NCI-H128 (cell line): ENCODE results near the gene C9orf152.
"Not testable (repeated sequence)": the region's sequence is repeated elsewhere in the genome, so short reads cannot be mapped to it uniquely, and the experiment has no call there.

Source experiments
- DNase-seq: peaks from one replicate; lab custom pipeline; 2025; ENCODE audit not compliant: unreplicated experiment; lab: John Stamatoyannopoulos, UW

C9orf152 gene, protein sequence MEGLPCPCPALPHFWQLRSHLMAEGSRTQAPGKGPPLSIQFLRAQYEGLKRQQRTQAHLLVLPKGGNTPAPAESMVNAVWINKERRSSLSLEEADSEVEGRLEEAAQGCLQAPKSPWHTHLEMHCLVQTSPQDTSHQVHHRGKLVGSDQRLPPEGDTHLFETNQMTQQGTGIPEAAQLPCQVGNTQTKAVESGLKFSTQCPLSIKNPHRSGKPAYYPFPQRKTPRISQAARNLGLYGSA

DNA sequence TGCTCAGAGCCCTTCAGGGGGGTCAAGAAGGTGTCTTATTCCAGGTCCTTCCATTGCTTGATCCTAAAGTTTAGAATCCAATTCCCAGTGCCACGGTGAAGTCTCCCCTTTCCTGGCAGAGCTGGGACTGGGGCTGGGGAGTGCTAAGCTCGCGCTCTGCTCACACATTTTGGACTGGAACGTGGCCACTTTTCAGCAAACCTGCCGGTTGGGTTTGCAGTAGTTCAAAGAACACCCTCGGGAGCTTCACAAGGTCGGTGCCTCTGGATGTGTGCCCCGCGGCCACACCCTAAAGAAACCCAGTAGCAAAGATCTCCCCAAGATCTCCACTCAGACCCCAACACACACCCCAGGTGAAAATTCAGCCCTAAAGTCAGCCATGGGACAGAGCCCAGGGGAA is at the start of gene C9orf152:
C9orf152 (minus strand) TSS at position 129 of the 400 bp plus-strand sequence. CDS start 580 bp downstream, outside the sequence.
- no peak for DNase-seq

DNA sequence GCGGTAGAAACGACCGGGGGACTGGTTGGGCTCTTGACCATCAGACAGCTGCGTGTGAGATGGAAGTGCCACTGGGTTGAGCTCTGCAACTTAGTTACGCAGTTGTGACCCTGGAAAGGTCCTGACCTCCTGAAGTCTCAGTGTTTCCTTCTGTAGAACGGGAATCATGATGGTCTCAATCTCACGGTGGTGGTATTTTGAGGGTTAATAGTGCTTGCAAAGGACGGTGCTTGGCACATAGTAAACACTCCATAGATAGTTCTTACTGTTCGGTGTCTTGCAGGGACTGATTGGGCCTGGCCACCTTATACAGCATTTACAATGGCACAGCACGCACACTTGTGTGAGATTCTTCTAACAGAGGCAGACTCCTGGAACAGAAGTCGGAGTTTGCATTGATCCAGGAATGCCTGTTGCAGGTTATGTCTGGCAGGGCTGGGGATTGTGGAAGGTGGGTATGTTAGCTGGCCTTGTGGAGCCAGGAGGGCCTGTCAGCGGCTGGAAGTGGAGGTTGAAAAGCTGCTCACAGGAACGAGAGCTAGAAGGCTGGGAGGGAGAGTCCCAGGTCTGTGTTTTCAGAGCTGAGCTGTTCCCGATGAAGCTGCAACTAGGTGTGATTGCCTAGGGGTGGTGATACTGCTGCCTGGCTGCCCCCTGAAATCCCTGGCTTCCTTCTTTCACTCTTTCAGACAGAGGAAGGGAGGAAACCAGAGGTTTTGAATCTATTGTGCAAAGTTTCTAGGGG is 49.3 kb upstream of the C9orf152 start:
- DNase-seq, result no peak

DNA sequence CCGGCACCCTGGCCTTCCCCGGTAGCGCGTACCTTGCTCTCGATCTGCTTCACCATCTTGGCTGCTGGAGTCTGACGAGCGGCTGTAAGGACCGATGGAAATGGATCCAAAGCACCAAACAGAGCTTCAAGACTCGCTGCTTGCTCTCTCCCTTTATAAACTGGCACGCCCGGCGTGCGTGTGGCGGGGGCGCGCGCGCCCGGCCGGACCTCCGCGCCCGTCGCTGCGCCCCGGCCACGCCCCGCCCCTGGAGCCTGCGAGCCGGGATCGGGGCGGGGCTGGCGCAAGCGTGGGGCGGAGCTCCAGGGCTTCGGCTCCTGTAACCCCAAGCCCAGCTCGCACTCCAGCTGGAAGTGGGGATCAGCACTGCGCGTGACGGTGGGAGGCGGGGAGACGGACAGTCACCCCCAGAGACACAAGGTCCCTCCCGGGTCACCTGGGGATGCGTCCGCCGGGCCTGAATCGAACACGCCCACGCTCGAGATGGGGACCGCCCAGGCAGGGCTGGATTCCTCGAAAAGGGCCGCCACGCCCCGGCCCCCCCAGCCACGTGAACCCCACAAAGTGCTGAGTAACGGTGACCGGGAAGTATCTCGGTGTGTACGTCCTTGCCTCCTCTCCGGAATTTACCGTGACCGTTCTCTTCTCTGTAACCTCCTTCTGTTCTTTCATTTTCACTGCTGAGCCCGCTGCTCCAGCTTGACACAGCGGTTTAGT is 48.6 kb upstream of the C9orf152 start, which contains the start of gene TXN:
TXN (minus strand) TSS at position 128 of the 717 bp plus-strand sequence; CDS start at position 56, 72 bp downstream.
- peak; percentile 78 for DNase-seq

DNA sequence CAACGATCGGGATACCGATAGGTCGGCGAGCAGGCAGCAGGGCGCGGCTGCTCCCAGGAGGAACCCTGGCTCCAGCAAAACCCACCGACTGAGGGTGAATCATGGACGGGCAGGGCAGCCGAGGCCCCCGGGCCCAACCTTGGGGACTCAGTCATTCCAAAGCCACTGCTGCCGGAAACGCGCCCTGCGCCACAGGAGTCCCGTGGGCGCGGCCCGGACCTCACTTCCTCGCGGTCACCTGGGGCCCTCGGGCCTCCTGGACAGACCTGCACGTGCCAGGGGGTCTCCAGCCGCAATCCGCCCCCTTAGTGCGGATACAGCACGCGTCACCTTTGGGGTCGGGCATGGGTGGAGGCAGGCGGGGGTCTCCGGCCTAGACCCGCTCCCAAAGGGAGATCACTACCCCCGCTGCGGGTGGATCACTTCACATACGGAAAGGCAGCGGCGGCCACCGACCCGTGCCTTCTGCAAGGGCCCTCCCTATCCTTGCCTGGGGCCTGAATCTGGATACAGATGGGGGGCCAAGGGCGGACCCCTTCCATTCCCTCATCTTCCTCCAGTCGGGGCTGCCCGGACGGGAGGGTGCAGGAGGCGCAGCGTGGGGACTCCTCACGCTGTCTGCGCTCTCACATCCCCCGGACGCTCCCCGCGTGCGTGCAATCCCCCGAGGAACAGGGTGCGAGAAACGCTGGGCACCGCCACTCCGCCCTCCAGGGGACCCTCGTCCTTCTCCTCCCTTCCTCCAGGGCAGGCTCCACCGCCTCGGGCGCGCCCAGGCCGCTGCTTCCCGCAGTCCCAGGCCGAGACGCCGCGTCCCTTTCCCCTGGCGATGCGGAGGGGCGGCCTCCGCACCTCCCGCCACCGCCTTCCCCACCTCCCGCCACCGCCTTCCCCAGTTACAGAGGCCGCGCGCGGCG is 47.8 kb upstream of the C9orf152 start:
- DNase-seq, result no peak

DNA sequence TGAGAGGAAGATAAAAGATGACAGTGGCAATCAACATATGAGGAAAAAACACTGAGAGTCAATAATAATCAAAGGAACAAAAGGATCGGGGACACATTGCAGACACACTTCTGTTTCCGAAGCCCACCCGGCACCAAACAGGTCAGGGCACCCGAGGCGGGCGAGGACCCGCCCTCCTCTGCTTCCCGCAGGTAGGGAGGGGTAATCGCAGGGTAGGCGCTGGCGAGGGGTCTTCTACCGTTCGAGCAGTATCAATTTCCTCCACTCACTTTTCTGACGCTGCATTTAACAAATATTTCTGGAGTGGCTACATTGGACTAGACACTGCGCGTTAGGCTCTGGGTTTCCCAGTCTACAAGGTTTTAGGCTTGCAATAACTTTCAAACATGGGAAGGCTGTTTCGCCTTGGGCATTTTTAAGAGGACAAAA is 47.1 kb upstream of the C9orf152 start:
- no peak for DNase-seq

DNA sequence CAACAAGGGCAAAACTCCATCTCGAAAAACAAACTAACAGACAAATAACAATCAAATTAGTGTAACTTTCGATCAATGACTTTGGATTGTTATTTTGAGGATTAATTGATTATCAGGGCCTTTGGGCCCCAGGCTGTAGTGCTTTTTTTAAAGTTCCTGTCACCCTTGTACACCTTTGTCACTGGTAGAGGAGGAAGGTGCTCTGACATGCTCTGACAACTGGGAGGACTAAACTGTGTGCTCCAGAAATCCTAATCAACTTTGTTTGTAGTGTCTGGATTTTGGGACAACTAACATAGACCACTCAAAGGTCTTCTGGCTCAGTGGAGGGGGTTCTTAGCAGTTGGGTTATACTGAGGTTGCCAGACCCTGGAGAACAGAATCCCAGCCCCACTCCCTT is 46.5 kb upstream of the C9orf152 start:
- no peak for DNase-seq

DNA sequence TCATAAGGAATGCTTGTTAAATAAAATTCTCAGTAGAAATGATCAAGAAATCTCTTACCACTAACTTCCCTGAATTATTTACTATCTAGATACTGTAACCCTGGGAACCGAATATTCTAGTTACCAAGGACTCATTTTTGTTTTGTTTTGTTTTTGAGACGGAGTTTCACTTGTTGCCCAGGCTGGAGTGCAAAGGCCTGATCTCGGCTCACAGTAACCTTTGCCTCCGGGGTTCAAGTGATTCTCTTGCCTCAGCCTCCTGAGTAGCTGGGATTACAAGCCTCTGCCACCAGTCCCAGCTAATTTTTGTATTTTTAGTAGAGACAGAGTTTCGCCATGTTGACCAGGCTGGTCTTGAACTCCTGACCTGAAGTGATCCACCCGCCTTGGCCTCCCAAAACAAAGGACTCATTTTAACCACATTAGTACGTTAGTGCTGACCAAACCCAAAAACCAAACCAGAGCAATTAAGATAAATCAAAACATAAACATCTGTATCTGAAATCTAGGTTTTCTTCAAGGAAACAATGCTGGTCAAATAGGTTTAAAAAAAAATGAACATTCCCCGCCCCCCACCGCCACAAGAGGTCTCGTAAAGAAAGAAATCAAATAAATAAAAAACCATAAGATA is 44.7 kb upstream of the C9orf152 start:
- DNase-seq, result no peak

DNA sequence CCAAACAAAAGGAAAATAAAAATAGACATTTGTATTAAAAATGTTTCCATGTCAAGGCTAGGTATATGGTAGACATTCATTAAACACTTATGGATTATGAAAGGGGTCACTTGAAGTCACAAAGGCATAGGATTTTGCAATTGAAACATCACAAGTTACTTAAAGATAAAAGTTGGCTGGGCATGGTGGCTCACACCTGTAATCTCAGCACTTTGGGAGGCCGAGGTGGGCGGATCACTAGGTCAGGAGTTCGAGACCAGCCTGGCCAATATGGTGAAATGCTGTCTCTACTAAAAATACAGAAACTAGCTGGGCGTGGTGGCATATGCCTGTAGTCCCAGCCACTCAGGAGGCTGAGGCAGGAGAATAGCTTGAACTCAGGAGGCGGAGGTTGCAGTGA is 43.8 kb upstream of the C9orf152 start:
- not testable (repeated sequence) for DNase-seq

DNA sequence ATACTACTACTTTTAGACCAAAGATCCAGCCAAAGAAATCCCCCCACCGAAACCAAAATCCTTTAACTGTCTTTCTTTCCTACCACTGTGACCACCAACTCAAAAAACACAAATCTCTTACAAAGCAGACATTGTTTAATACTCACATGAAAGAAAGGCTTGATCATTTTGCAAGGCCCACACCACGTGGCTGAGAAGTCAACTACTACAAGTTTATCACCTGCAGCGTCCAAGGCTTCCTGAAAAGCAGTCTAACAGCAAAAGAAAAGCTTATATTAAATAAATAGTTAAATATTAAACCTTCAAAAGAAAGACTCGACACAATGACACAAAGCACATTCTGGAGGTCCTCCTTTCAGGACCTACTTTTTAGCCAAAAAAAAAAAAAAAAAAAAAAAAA is 43.3 kb upstream of the C9orf152 start:
- no peak for DNase-seq

DNA sequence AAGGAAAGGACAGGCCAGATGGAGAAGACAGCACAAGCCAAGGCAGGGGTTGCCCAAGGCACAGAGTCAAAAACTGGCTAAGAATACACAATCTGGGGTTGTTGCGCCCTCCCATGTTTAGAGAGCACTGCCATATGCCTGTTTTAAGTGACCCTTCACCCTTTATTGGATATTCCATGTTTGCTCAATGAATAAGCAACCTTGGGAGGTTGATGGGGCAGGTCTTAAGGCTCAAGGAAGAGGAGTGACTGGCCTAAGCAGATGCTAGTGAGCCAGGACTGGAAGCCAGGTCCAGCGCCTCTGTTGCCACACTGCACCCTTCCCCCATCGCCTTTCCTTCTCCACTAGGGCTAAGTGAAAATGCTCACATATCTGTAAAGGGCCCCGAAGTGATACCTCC is 41.6 kb upstream of the C9orf152 start:
- DNase-seq, result no peak

DNA sequence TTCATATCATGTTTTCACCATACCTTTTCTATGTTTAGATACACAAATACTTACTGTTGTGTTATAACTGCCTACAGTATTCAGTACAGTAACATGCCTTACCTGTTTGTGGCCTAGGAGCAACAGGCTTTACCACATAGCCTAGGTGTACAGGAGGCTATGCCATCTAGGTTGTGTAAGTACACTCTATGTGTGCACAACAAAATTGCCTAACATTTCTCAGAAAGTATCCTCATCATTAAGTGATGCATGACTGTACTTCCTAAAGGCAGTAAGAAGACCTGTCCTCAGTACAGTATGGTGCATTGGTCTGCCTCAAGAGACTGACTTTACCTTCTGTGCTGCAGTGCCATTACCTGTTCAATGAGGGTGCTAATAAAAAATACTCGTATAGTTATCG is 40.4 kb upstream of the C9orf152 start:
- DNase-seq, result no peak

DNA sequence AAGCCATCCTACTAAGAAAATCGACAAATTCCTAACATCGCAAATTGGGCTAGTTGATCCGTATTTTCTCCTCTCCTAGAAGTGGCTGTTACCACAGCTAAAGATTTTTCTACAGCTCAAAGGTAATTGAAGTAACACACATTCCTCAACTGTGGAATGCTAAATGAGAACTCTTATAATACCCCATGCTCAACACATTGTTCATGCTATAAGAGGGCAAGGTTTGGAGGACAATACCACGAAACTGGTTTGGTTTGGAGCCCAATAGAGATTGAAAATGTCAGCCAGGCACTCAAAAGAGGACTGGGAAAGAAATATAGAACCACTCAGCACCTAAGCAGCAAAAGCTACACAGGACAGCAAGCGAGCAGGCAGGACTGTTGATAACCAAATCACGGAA is 38.3 kb upstream of the C9orf152 start:
- no peak for DNase-seq

DNA sequence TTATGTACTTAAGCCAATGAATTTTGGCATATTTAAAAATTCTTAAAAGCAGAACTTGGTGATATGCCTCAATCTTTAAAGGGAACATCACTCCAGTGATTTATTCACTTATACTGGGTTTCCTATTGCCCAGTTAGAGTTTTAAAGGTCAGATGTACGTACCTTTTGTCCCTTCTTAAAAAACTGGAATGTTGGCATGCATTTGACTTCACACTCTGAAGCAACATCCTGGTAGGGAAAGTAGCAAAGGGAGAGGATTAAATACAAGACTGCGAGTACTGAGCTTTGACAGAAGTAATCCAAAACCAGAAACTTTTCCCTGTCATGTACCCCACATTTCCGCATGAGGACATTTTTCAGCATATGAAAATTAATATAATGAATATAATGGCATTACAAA is 36.7 kb upstream of the C9orf152 start:
- DNase-seq, result no peak

DNA sequence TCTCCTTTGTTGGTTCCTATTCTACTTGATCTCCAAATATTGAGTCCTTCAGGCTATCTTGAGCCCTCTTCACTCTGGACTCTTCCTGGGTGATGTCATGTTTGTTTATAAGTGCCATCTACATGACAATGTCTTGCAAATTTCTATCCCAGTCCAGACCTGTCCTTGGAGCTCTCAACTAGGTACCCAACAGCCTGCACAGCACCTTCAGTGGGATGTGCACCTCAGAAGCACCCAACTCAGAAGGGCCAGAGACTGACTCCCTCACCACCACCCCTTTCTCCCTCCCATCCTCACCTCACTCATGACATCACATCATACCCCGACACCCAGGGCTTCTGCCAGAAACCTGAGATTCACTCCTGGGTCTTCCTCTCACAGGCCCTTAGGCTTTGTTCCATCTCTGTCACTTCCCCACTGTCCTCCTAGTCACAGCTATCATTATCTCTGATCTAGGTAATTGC is 33.9 kb upstream of the C9orf152 start:
- DNase-seq, result no peak

DNA sequence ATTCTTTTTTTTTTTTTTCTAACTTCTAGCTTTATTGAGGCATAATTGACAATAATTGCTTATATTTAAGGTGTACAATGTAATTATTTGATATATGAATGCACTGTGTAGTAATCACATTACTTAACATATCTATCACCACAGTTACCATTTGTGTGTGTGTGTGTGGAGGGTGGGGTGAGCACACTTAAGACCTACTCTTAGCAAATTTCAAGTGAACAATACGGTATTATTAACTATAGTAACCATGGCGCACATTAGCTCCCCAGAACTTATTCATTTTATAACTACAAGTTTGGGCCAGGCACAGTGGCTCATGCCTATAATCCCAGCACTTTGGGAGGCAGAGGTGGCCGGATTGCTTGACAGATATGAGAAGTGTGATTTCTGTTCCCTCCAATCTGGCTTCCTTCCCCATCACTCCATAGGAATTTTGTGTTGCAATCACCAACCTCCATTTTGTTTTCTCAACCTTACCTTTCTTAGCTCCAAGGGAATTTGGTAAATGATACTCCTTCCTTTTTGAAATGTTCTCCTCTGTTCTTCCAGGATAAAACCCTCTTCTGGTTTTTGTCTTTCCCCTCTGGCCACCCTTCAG is 33.4 kb upstream of the C9orf152 start:
- no peak for DNase-seq

DNA sequence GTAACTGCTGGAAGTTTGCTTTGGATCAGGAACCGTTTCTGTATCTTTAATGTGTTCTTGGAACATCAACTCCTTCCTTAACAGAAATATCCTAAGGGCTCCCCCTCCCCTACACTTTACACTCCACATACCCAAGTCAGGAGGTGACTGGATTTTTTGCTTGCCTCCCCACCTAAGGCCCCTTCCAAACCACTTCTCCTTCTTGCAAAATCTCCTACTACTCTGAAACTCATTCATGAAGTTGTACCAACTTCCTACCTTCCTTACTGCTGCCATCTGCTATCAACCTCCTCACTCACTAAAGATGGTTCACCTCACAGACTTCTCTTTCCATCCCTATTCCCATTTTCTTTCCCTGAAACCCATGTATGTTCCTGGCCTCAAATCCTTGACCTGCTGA is 32.2 kb upstream of the C9orf152 start:
- no peak for DNase-seq

DNA sequence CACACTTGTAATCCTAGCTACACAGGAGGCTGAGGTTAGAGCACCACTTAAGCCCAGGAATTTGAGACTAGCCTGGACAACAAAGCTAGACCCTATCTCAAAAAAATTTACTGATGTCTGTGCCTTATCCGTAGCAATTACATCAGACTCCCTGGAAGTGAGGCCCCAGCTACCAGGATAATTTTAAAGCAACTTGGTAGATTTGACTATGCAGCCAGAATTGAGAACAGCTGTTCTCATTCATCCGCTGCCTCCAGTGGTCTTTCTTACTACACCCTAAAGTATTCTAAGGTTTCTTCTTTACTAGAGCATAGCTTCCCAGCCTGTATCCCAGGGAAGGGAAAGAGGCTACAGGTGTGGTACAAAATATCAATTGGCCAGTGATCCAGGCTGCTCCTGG is 20.4 kb upstream of the C9orf152 start:
- no peak for DNase-seq

DNA sequence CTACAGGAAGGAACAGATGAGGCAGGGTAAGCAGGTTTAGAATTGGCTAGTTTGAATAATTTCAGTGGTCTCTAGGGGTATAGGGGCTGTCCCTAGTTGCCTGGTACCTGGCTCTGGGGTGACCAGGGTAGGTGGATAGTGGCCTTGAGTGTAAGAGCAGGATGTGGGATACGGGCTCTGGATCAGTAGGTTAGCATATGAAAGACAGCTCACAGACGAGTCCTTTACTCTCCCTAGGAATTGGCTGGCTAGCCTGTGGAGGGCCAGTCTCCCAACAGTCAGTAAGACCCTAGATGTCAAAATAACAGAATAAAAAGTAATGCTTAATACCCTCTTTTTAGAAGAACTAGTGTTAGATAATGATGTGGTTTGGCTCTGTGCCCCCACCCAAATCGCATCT is 16.6 kb upstream of the C9orf152 start:
- DNase-seq, result no peak

DNA sequence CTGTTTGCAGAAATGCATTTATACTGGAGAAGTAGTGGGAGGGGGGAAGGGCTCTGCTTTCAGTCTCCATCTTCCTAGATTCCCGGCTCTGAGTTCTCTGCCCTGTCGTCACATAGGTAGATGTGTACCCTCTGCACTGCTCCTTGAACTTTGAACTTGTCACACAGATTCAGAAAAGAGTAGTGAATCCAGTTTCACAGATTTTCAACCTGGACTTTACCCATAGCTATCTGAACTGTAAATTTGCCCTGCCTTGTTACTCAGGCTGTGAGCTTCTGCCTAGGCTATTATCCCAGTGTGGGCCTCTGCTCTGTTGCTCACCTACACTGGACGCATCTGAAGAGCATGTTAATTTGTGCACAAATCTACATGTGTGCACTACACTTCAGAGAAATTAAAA is 12.8 kb upstream of the C9orf152 start:
- DNase-seq, result no peak

DNA sequence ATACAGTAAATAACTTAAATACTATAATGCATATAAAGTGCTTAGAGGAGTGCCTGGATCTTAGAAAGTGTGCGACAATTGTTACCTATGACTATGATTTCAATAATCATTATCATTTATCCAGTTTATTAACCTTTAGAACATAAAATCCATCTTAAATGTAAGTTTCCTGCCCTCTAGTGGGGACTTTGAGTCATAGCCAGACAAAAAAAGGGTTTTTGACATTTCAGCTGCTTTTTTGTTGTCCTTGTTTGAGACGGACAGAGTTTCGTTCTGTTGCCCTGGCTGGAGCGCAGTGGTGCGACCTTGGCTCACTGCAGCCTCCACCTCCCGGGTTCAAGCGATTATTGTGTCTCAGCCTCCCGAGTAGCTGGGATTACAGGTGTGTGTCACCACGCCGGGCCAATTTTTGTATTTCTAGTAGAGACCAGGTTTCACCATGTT is 9.7 kb upstream of the C9orf152 start:
- no peak for DNase-seq
